ENCODE data around the gene PTPRN2. TPM values are rescaled to one million over a fixed set of nuclear protein-coding genes. Genes with fewer than 3 reads are reported as not detected.

The PTPRN2 gene
- total and polyA plus RNA-seq, 2 of the 8 experiments (the other 6 are each of a cell fraction or from before 2014, with no cell fraction given) = 2.6 to 4.5 TPM

DNA sequence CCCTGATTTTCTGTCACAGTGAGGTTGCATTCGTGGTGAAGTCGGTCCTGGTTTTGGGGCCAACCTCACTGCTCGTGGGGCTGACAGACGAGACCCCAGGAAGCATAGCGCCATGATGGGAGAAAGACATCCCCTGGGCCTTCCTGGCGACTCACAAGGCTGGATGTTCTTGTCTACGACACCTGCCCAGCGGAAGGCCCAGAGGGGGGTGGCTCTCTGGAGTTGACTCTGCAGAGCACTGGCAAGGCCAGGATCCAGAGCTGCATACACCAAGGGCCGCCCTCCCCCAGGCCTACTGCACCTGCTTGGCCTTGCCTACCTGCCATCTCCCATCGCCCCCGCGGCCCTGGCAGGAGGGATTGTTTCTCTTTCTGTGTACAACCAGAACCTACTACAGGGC lies 608.9 kb downstream of the PTPRN2 start (continued):
- TF ChIP-seq EP300 (IDR thresholded peaks at IDR 0.05; ENCODE audit: borderline replicate concordance in 1 of 2, low read depth in 2 of 2, low read length in 2 of 2) (no peak), TCF12 (IDR thresholded peaks at IDR 0.05; ENCODE audit: low read depth, low read length) (no peak), CHD2 (IDR thresholded peaks at IDR 0.05; ENCODE audit: low read length) (no peak), JUND (IDR thresholded peaks at IDR 0.05; ENCODE audit: low read length) (no peak), ZNF274 (IDR thresholded peaks at IDR 0.05; ENCODE audit: borderline replicate concordance, extremely low read depth, low read length) (no peak), RAD21 (IDR thresholded peaks at IDR 0.05 in 1 of 2, conservative IDR thresholded peaks at IDR 0.05 in 1 of 2; ENCODE audit: low read depth in 2 of 2, low read length in 2 of 2) (no peak), CHD1 (IDR thresholded peaks at IDR 0.05; ENCODE audit: low read depth, low read length) (no peak), MAFK (IDR thresholded peaks at IDR 0.05; ENCODE audit: low read depth, low read length) (no peak), YY1 (IDR thresholded peaks at IDR 0.05; ENCODE audit: low read depth, low read length) (no peak)

Measured in H1 (cell line).